SK-N-SH treated with all-trans-retinoic acid at 6 μM for 48 hours (cell line): ENCODE data around the gene MVK.

Experiments
- ZNF565 ChIP-seq: fragments of 450-650 bp; formaldehyde crosslinking; conservative IDR thresholded peaks from 2 replicates; pipeline ENCODE4 v1.5.0; 2020; ENCODE audit warnings: low read depth, mild to moderate bottlenecking, moderate library complexity
- ZNF70 ChIP-seq: fragments of 450-650 bp; formaldehyde crosslinking; IDR thresholded peaks from 2 replicates; pipeline ENCODE4 v1.5.0; 2020; ENCODE audit warnings: mild to moderate bottlenecking, moderate library complexity

DNA sequence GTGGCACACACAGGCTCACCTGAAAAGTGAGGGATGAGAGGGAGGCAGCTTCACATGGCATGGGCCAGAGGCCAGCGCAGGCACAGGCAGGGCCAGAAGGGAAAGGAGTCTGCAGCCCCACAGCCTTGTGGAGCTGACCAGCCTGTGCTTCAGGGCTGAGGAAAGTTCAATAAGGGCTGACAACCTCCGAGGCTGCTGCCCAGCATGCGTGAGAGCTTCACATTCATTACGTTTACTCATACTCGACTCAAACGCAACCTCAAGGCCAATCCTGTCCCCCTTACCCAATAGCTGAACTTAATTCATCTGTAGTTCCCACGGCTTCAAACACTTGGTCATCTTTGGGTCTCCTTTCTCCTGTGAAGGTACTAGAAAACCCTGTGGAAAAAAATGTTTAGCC is 5.1 kb upstream of the MVK start:
- TF ChIP-seq ZNF70 (no peak), ZNF565 (CRISPR knock-in tag) (no peak)
